Measurements from ENCODE around the gene ZNF620.

GRCh38 chr3:40461161-40461560 lies 44.7 kb upstream of the ZNF620 start:
- TF ChIP-seq CTCF (IDR thresholded peaks at IDR 0.05) (no peak), POLR2A (IDR thresholded peaks at IDR 0.05) (no peak)

Measured in suprapubic skin (tissue), 3 donors.